ENCODE results near the gene R3HDM2.
A peak's percentile ranks its signal among the peaks of the same experiment; 100 is the strongest.

The R3HDM2 gene

GRCh38 chr12:57224973-57225679 is 205.7 kb downstream of the R3HDM2 start:
- DNase-seq, result peak; percentile 60 to 62

DNA sequence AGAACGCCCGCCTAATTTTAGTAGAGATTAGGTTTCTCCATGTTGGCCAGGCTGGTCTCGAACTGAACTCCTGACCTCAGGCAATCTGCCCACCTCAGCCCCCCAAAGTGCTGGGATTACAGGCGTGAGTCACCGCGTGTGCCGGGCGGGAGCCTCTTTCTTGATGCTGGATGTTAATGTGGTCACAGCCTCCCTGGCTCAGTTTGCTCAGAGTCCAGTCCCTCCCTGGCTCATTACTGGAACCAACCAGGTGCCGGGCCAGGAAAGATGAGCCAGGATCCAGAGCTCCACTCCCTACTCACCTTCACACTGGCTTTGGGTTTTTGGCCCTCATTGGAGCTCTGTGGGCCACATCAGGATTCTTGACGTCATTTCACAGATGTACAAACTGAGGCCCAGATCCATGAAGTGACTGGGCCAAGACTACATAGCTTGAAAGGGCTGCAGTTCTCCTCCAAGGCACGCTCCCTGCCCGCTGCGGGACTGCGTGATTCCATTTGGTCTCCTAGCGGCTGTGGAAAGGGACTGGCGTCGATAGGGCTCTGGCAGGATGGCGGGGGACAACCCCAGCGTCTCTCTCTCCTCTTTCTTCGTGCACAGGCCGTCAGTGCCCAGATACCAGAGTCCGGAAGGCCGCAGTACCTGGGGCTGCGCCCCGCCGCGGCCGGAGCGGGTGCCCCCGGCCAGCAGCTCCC is 206.4 kb downstream of the R3HDM2 start:
- no peak for DNase-seq

DNA sequence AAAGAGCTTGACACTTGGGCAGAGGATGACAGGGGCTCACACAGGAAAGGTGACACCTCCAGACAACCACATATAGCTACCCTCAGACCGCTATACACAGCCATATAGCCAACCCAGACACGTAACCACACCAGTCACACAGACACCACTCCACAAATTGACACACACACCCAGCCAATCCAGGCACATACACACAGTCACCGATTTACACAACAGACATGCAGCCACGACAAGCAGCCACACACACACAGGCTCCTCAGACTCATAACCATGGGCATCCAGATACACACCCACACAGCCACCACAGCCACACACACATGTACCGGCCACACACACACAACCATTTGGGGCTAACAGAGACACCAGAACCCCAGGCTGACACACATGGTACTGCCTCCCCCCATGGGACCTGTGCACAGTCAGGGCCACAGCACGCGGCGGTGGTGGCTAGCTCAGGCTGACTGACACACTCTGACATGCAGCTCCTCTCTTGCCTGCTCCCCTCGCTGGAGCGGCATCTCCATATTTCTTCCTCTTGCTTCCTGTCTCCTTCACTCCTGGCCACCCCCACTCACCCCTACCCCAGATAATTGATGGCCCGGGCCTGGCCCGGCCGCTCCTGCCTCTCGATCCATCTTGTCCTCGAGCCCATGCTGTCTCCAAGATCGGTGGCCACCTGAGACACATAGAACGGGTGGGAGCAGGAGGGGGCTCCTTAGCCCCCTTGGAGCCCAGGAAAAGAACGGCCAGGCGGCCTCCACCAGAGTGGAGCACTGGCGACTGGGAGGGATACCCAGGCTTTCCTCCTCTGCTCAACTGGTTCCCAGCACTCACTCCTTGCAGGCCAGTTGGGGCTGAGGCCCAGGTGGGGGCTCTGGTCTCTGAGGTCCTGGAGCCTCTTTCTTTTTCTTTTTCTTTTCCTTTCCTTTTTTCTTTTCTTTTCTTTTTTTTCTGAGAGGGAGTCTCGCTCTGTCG is 207.4 kb downstream of the R3HDM2 start:
- DNase-seq, result no peak

GRCh38 chr12:57222286-57223190 is 208.3 kb downstream of the R3HDM2 start:
- no peak for DNase-seq

DNA sequence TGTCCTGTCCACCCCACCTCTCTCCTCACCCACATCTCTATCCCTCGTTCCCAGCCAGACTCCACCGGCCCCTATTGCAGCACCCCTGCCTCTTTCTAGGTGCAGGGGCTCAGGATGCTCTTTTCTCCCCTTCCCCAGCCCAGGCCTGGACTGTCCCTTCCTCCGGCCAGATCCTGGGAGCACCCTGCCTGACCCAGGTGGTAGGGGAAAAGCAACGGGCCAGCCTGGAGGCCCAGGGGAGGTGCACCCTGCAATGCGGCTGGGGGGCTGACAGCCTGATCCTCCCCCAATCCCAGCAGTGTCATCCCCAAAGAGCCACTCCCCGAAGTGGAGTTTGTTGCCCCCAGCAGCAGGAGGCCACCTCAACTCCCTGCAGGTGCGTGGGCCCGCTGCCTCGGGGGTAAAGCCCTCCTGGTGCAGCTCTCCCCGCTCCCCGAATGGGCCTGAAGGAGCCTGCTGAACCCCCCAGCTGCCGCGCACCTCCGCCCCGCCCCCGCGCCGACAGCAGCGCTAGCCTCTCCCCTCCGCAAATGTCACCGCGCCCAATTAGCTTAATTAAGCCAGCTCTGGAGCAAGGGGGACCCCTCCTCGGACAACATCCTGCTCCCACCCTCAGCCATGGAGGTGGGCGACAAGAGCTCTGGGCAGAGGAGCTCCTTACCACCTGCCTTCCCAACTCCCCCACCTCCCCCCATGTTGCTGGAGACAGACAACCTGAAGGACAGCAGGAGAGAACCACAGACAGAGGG is 209.5 kb downstream of the R3HDM2 start:
- DNase-seq, result no peak

GRCh38 chr12:57220770-57221168 is 210.1 kb downstream of the R3HDM2 start:
- DNase-seq, result no peak

DNA sequence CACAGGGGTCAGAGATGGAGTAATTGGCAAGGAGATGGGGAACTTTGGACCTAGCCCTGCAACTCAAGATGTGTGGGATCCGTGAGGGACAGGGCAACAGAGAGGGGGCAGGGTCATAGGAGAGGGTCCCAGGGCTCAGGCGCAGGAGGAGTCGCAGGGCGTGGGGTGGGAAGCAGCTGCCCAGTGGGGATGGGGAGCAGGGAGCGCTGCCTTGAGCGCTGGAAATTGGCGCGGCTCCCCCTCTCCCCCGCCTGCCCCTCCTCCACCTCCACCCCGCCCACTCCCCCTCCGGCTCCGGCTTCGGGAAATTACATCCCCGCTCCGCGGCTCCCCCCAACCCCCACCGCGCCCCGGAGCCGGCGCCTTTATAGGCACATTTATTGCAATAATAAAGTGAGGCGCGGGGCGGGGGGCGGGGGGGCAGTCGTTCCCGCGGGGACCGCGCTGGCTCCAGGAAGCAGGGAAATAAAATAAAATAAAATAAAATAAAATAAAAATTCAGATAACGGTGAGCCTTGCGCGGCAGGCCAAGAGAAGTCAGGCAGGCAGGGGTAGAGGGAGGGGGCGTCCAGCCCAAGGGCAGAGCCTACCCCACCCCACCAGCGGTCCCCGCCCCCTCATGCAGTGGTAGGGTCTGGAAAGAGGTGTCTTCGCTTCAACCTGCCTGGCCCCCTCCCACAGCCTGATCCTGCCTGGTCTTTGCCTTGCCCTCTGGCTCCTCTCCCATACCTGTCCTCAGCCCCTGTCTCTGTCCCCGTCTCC is 210.7 kb downstream of the R3HDM2 start:
- no peak for DNase-seq

- DNase-seq, result no peak
Observed at GRCh38 chr12:57219205-57219992, 211.4 kb downstream of the R3HDM2 start.

GRCh38 chr12:57218030-57218853 is 212.6 kb downstream of the R3HDM2 start:
- no peak for DNase-seq

DNA sequence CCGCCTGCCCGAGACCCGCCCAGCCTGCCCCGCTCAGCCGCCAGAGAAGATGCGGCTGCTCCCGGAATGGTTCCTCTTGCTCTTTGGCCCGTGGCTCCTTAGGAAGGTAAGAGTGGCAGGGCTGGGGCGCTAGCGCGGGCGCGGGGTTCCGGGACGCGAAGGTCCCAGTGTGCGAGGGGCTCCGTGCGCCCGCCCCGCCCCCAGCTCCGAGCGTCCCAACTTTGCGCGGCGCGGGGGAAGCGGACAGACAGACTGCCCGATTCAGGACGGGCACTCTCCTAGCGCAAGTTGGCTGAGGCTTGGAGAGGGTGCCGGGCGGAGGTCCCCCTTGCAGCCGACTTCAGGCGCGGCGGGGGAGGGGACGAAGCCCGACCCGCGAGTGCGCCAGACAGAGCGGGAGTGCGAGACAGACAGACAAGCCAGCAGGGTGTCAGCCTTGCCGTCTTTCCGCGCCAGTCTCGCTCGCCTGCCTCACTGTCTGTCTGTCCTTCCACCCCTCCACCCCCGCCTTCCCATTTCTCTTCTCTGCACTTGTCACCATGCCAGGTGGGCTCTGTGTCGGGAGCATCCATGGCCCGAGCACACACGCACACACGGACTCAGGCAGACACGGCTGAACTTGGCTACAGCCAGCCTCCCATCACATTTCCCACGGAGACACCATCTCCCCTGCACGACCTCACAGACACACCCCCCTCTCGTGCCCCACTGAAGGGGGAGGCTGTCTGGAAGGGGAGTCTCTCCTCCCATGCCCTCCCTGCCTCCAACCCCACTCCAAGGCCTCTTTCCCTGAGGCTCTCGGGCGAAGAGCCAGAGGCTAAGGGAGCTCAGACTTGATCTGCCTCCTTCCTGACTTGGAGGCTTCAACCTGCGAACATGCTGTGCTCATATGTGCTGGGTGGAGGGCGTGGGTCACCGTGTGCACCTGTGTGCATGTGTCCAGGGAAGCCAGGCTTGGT is 213.6 kb downstream of the R3HDM2 start:
- no peak for DNase-seq

- peak; percentile 66 to 70 for DNase-seq
Observed at GRCh38 chr12:57216014-57216911, 214.6 kb downstream of the R3HDM2 start, which contains the start of gene NXPH4. Gene NXPH4, plus strand, starts transcription at chr12:57216794. Its CDS starts 176 bp downstream, at chr12:57216970.

- DNase-seq, result no peak
Observed at GRCh38 chr12:57215668-57216013, 215.2 kb downstream of the R3HDM2 start.

GRCh38 chr12:57215065-57215464 is 215.8 kb downstream of the R3HDM2 start:
- DNase-seq, result no peak

GRCh38 chr12:57214398-57214781 is 216.5 kb downstream of the R3HDM2 start:
- peak; percentile 66 to 68 for DNase-seq

DNA sequence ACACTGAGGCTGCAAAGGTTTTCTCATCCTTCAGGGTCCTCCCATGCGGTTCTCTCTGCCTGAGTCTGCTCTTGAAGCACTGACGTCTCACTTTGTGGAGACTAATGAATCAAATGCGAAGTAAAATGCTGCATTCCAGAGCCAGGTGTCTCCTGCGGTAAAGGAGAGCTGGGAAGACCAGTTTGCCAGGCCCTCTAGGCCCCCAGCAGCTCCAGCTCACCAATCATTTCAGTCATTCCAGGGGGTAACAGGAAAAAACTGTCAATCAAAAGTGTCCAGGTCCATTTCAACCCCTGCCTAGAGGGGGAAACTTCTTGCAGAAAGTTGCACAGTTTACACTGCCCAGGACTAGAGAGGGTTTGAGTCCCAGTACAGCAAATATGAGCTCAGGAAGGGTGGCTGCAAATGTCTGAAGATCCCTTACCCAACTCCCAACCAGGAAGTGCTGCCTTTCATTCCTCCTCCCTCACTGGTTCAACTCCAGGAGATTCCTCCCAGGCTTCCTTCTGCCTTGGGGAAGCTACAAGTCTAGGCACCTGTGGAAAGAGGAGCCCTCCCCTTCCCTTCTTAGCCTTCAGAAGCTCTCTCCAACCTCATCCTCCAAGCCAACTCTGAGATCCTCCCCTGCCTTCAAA is 217.0 kb downstream of the R3HDM2 start:
- no peak for DNase-seq

Measured in stimulated activated CD4-positive, alpha-beta T cell treated with anti-CD3 and anti-CD28 coated beads, Interleukin-4, amount 100 ng/mL, for 4 hours (primary cell).